ENCODE results near the gene APBB2.

APBB2 gene

DNA sequence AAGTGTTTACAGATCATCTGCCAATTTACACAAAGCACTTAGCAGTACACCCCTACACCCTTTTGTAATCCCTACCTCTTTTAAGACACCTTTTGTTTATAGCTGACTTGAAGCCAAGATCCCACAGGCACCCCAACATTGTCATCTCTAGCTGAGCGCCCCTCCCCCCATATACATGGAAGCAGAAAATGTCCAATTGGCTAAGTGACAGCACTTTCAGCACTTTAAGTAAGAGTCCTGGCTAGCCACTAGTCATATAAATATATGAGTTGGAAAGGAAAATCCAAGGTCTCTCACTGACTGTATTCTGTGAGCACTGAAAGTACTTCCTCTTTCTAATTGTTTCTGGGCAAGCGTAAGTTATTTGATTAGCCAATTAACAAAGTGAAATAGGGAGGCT lies 356.4 kb downstream of the APBB2 start:
- in situ Hi-C loops (cut with HindIII; ENCODE audit: low sequenced_read_pairs) = no loop called here
- TF ChIP-seq, protein P1, sequence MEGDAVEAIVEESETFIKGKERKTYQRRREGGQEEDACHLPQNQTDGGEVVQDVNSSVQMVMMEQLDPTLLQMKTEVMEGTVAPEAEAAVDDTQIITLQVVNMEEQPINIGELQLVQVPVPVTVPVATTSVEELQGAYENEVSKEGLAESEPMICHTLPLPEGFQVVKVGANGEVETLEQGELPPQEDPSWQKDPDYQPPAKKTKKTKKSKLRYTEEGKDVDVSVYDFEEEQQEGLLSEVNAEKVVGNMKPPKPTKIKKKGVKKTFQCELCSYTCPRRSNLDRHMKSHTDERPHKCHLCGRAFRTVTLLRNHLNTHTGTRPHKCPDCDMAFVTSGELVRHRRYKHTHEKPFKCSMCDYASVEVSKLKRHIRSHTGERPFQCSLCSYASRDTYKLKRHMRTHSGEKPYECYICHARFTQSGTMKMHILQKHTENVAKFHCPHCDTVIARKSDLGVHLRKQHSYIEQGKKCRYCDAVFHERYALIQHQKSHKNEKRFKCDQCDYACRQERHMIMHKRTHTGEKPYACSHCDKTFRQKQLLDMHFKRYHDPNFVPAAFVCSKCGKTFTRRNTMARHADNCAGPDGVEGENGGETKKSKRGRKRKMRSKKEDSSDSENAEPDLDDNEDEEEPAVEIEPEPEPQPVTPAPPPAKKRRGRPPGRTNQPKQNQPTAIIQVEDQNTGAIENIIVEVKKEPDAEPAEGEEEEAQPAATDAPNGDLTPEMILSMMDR (IDR thresholded peaks at IDR 0.05; ENCODE audit: low read depth, low read length, missing control alignments) = no peak
- no peak overlapping the region for H3K4me3 ChIP-seq (ENCODE audit: low read depth, low read length)
- no peak for DNase-seq (ENCODE audit: low read depth)

- DNase-seq (ENCODE audit: low read depth) = no peak
- H3K4me3 ChIP-seq (ENCODE audit: low read depth, low read length) = peak overlapping the region; percentile 37
- in situ Hi-C loops (cut with HindIII; ENCODE audit: low sequenced_read_pairs) = no loop called here
- TF ChIP-seq, protein P1 (IDR thresholded peaks at IDR 0.05; ENCODE audit: low read depth, low read length, missing control alignments) = no peak
Observed at GRCh38 chr4:40856840-40857362, 357.4 kb downstream of the APBB2 start.

- TF ChIP-seq, protein P1 (IDR thresholded peaks at IDR 0.05; ENCODE audit: low read depth, low read length, missing control alignments) = no peak
- peak overlapping the region; percentile 37 for H3K4me3 ChIP-seq (ENCODE audit: low read depth, low read length)
- in situ Hi-C loops (cut with HindIII; ENCODE audit: low sequenced_read_pairs) = no loop called here
- DNase-seq (ENCODE audit: low read depth) = no peak
Observed at GRCh38 chr4:40856277-40856839, 358.0 kb downstream of the APBB2 start.

DNA sequence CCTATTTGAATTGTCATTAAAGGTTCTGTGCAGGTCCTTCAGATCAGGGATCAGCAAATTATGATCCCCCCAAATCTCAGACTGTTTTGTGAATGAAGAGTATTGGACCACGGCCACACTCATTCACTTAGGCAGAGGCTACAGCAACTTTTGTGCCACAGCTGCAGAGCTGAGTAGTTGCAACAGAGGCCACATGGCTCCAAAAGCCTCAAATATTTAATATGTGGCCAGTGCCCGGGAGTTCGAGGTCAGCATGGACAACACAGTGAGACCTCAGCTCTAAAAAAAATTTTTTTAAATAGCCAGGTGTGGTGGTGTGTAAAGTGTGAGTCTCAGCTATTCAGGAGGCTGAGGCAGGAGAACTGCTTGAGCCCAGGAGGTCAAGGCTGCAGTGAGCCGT lies 363.8 kb downstream of the APBB2 start:
- in situ Hi-C loops (cut with HindIII; ENCODE audit: low sequenced_read_pairs) = no loop called here
- TF ChIP-seq, protein P1 (IDR thresholded peaks at IDR 0.05; ENCODE audit: low read depth, low read length, missing control alignments) = no peak

GRCh38 chr4:40848940-40849339 lies 365.4 kb downstream of the APBB2 start:
- DNase-seq (ENCODE audit: low read depth) = peak; percentile 57
- in situ Hi-C loops (cut with HindIII; ENCODE audit: low sequenced_read_pairs) = no loop called here
- H3K4me3 ChIP-seq (ENCODE audit: low read depth, low read length) = no peak overlapping the region
- TF ChIP-seq, protein P1 (IDR thresholded peaks at IDR 0.05; ENCODE audit: low read depth, low read length, missing control alignments) = no peak

More for the DNA sequence above, 363.8 kb downstream of the APBB2 start:
- H3K4me3 ChIP-seq (ENCODE audit: low read depth, low read length) = no peak overlapping the region
- no peak for DNase-seq (ENCODE audit: low read depth)

DNA sequence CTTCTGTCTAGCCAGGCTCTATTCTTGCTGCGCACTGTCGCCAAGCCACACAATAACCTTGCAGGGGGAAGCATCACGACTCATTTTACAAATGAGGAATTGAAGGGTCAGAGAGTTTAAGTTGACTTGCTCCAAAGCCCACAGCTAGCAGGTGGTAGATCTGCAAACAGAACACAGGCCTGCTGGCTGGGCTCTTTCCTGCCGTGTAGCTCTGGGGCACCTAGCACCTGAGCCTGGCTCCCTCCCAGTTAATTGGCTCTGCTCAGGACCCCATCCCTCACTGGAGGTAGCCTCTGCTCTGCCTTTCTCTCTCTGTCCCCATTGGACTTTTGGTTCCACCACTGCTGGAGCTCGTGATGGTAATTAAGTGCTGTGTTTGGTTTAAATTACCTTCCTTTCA lies 366.1 kb downstream of the APBB2 start:
- DNase-seq (ENCODE audit: low read depth) = no peak
- no peak overlapping the region for H3K4me3 ChIP-seq (ENCODE audit: low read depth, low read length)
- in situ Hi-C loops (cut with HindIII; ENCODE audit: low sequenced_read_pairs) = no loop called here
- TF ChIP-seq, protein P1 (IDR thresholded peaks at IDR 0.05; ENCODE audit: low read depth, low read length, missing control alignments) = no peak
